HG03060 (cell line): ENCODE results near the gene PPM1E.

Experiments used
- ATAC-seq: cut with Tn5 transposase; IDR thresholded peaks from one replicate; pipeline ENCODE4 v1.9.1; 2021; ENCODE audit warnings: low read depth, moderate number of reproducible peaks; ENCODE audit not compliant: unreplicated experiment

Gene PPM1E

GRCh38 chr17:59027750-59028149 lies 272.1 kb downstream of the PPM1E start:
- no peak for ATAC-seq

DNA sequence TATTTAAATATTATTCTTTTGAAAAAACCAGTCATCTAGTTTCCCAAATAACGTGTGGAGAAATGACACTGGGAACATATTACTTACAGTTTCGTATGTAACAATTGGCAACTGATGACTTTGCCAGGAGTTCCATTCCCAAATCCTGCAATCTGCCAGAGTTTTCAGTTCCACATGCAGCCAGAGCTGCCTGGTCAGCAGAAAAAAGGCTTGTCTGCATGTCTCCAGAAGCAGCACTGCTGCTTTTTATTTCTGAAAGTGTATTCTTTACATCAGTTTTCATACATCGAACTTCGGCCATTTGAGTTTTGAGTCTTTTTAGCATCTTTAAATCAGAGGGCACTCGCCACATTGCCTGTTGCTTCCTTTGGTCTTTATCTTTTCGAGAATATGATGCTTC lies 272.7 kb downstream of the PPM1E start:
- no peak for ATAC-seq

- no peak for ATAC-seq
These were observed 275.2 kb downstream of the PPM1E start for GRCh38 chr17:59030811-59031210.
